ENCODE results near the gene UNC5C. TPM values are rescaled to one million over a fixed set of nuclear protein-coding genes. Genes with fewer than 3 reads are reported as not detected.

UNC5C gene
- total RNA-seq, 1 donor from 2014 or later = 43.8 TPM

DNA sequence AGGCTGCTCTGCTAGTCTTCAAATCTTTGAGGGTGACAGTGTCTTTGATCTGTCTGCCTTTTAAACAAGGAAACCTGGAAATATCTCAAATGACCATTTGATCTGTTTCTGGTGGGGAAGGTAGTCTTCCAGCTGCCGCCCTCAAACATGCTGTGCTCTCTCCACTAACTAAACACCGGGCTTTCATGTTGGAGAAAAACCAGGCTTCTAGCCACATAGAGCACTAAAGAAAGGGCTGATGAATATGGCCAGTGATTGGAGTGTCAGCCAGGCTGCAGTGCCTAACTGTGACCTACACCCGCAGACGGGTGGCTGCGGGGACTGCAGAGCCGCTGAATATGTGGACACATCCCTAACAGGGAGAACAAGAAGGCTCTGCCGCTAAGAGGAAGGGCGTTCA is 85.9 kb downstream of the UNC5C start:
- Mint-ChIP-seq H3K27me3 (no peaks in the 10 kb centered on the region), H3K9me3 (ENCODE audit: low read depth) (no peaks in the 10 kb centered on the region), H3K4me3 (ENCODE audit: low read depth) (no peak overlapping the region), H3K36me3 (ENCODE audit: insufficient read depth) (peaks cover 10% of the 10 kb centered on the region), H3K27ac (no peak overlapping the region), H3K4me1 (ENCODE audit: low read depth) (no peaks in the 10 kb centered on the region)
- TF ChIP-seq, protein P1, sequence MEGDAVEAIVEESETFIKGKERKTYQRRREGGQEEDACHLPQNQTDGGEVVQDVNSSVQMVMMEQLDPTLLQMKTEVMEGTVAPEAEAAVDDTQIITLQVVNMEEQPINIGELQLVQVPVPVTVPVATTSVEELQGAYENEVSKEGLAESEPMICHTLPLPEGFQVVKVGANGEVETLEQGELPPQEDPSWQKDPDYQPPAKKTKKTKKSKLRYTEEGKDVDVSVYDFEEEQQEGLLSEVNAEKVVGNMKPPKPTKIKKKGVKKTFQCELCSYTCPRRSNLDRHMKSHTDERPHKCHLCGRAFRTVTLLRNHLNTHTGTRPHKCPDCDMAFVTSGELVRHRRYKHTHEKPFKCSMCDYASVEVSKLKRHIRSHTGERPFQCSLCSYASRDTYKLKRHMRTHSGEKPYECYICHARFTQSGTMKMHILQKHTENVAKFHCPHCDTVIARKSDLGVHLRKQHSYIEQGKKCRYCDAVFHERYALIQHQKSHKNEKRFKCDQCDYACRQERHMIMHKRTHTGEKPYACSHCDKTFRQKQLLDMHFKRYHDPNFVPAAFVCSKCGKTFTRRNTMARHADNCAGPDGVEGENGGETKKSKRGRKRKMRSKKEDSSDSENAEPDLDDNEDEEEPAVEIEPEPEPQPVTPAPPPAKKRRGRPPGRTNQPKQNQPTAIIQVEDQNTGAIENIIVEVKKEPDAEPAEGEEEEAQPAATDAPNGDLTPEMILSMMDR (IDR thresholded peaks at IDR 0.05; ENCODE audit: unreplicated experiment) = no peak
- no peak for DNase-seq (ENCODE audit: low spot score, unreplicated experiment)

DNA sequence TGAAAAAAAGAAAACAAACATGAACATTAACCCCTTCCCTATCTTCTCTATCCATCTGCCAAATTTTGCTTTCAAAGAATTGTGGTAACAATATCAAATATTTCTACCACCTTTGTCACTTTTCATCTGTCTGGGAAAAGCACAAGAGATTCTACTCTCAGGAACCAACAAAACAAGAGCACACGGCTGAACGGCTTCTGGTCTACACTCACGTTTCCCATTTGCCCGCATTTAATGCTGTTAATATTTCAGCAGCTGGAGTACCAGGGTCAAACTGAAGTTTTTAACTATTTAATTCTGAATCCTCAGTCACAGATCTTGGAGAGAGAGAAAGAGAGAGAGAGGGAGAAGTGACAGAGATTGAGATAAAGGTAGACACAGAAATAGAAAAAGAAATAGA is 91.4 kb downstream of the UNC5C start:
- H3K4me3 Mint-ChIP-seq (ENCODE audit: low read depth) = no peak overlapping the region
- TF ChIP-seq, protein P1 (IDR thresholded peaks at IDR 0.05; ENCODE audit: unreplicated experiment) = no peak
- H3K9me3 Mint-ChIP-seq (ENCODE audit: low read depth) = no peaks in the 10 kb centered on the region
- H3K4me1 Mint-ChIP-seq (ENCODE audit: low read depth) = peaks cover 5% of the 10 kb centered on the region
- peaks cover 9% of the 10 kb centered on the region for H3K36me3 Mint-ChIP-seq (ENCODE audit: insufficient read depth)
- no peak for DNase-seq (ENCODE audit: low spot score, unreplicated experiment)
- no peak overlapping the region for H3K27ac Mint-ChIP-seq
- H3K27me3 Mint-ChIP-seq = no peaks in the 10 kb centered on the region

DNA sequence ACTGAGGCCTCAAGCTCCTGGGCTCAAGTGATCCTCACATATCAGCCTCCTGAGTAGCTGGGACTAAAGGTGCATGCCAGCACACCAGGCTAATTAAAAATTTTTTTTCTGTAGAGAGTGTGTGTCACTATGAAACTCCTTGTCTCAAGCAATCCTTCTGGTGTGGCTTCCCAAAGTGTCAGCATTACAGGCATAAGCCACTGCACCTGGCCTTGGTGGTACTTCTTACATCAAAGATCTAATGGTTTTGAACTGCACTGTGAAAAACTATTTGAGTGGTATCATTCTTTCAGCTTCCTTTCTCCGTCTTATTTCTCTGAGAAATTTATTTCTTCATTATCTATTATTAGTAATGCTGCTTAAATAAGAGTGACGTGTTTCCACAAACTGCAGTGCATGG is 98.5 kb downstream of the UNC5C start:
- no peak for DNase-seq (ENCODE audit: low spot score, unreplicated experiment)
- Mint-ChIP-seq H3K27me3 (no peaks in the 10 kb centered on the region), H3K4me3 (ENCODE audit: low read depth) (no peak overlapping the region), H3K27ac (no peak overlapping the region), H3K36me3 (ENCODE audit: insufficient read depth) (peaks cover 15% of the 10 kb centered on the region), H3K9me3 (ENCODE audit: low read depth) (no peaks in the 10 kb centered on the region), H3K4me1 (ENCODE audit: low read depth) (peaks cover 12% of the 10 kb centered on the region)
- TF ChIP-seq, protein P1 (IDR thresholded peaks at IDR 0.05; ENCODE audit: unreplicated experiment) = no peak

DNA sequence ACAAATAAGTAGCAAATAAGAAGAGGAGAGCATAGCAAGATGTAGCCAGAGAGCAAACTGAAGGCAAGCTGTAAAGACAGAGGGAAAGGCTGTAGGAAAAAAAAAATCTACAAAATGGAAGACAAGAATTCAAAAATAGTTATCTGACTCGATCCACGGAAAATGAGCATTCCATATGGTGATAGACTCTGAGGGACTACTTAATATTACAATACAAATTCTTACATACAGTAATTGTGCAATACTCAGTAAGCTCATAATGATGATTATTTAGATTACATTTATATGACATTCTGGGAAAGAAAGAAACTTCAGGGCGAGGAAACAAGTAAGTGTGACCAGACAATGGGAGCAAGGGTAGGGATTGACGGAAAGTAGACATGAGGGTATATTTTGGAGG is 102.6 kb downstream of the UNC5C start:
- Mint-ChIP-seq H3K27ac (no peak overlapping the region), H3K4me1 (ENCODE audit: low read depth) (peaks cover 5% of the 10 kb centered on the region), H3K9me3 (ENCODE audit: low read depth) (no peaks in the 10 kb centered on the region), H3K27me3 (no peaks in the 10 kb centered on the region), H3K36me3 (ENCODE audit: insufficient read depth) (peaks cover 13% of the 10 kb centered on the region), H3K4me3 (ENCODE audit: low read depth) (no peak overlapping the region)
- no peak for DNase-seq (ENCODE audit: low spot score, unreplicated experiment)
- TF ChIP-seq, protein P1 (IDR thresholded peaks at IDR 0.05; ENCODE audit: unreplicated experiment) = no peak

DNA sequence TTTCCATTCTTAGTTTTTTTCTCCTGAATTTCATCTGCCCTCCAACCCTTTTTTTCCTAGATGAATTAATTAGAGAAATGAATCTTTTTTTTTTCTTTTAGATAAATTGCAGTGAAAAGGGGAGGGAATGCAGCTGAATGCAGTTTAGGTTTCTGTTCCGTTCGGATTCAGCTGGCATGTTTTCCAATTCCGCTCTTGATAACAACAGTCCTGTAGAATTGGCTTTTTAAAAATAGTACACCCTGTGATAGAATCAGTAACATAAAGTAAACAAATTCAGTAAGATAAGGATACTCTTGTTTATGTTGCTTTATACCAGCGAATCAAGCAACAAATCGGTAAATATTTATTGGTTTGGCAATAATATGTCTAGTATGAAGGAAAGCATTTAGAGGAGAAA is 103.5 kb downstream of the UNC5C start:
- Mint-ChIP-seq H3K4me3 (ENCODE audit: low read depth) (no peak overlapping the region), H3K4me1 (ENCODE audit: low read depth) (peaks cover 13% of the 10 kb centered on the region)

More for the DNA sequence above, 103.5 kb downstream of the UNC5C start:
- no peaks in the 10 kb centered on the region for H3K9me3 Mint-ChIP-seq (ENCODE audit: low read depth)
- peaks cover 11% of the 10 kb centered on the region for H3K36me3 Mint-ChIP-seq (ENCODE audit: insufficient read depth)
- H3K27me3 Mint-ChIP-seq = no peaks in the 10 kb centered on the region
- no peak for DNase-seq (ENCODE audit: low spot score, unreplicated experiment)
- no peak overlapping the region for H3K27ac Mint-ChIP-seq
- TF ChIP-seq, protein P1 (IDR thresholded peaks at IDR 0.05; ENCODE audit: unreplicated experiment) = no peak

Data from progenitor cell of endocrine pancreas (in vitro differentiated cells).